Measurements from ENCODE around the gene TTC27.

The TTC27 gene

GRCh38 chr2:32702303-32703064, 74.6 kb downstream of the TTC27 start:
- no peak for DNase-seq (ENCODE audit: low spot score)
- H2BK5ac ChIP-seq (ENCODE audit: low read length): no peak overlapping the region
- H3K27me3 ChIP-seq (ENCODE audit: control insufficient read depth in 3 of 3, insufficient read depth in 3 of 3, low read depth in 1 of 3, low read length in 3 of 3): no peaks in the 10 kb centered on the region
- no peak overlapping the region for H2BK120ac ChIP-seq (ENCODE audit: low read depth, low read length)
- H3K4me1 ChIP-seq (ENCODE audit: control insufficient read depth in 2 of 2, insufficient read depth in 1 of 2, low read depth in 1 of 2, low read length in 2 of 2): peaks cover 4 to 9% of the 10 kb centered on the region in 2 donors
- peaks cover 2% of the 10 kb centered on the region in 2 donors for H3K9me3 ChIP-seq (replicated peaks in 1 of 2; ENCODE audit: control insufficient read depth in 2 of 2, insufficient read depth in 1 of 2, low read depth in 1 of 2, low read length in 2 of 2)
- H3K23ac ChIP-seq (ENCODE audit: low read depth, low read length, poor library complexity): no peak overlapping the region
- H3K4me3 ChIP-seq (ENCODE audit: low read length in 2 of 2): no peak overlapping the region
- no peak overlapping the region for H3K27ac ChIP-seq (replicated peaks; ENCODE audit: low read length)
- H3K4ac ChIP-seq (ENCODE audit: low read length): no peak overlapping the region
- no peaks in the 10 kb centered on the region for H3K79me1 ChIP-seq (ENCODE audit: low read depth, low read length)
- H2AK5ac ChIP-seq (ENCODE audit: low read depth, low read length): no peak overlapping the region
- H3K14ac ChIP-seq (ENCODE audit: low read length): no peak overlapping the region
- H4K8ac ChIP-seq (ENCODE audit: low read depth, low read length): no peak overlapping the region
- no peak overlapping the region for H3K18ac ChIP-seq (ENCODE audit: low read length)
- no peak overlapping the region for H2BK15ac ChIP-seq (ENCODE audit: low read length)
- no peak overlapping the region for H4K91ac ChIP-seq (ENCODE audit: low read depth, low read length, poor library complexity)
- peaks cover 0 to 2% of the 10 kb centered on the region in 2 donors for H3K36me3 ChIP-seq (replicated peaks in 1 of 2; ENCODE audit: control insufficient read depth in 2 of 2, insufficient read depth in 2 of 2, low read length in 2 of 2)
- no CpG with 5 or more reads among the region's 5 CpGs for WGBS, 2 donors (ENCODE audit: extremely low coverage in 2 of 2, insufficient read length in 2 of 2, insufficient replicate concordance in 1 of 2)
- H2AFZ ChIP-seq (ENCODE audit: low read length): no peak overlapping the region
- H3K4me2 ChIP-seq (ENCODE audit: insufficient read depth, low read length, poor library complexity, severe bottlenecking): no peak overlapping the region
- no peak overlapping the region for H3K9ac ChIP-seq (ENCODE audit: low read depth, low read length, poor library complexity)
- no peak overlapping the region for H2BK12ac ChIP-seq (ENCODE audit: low read length)

DNA sequence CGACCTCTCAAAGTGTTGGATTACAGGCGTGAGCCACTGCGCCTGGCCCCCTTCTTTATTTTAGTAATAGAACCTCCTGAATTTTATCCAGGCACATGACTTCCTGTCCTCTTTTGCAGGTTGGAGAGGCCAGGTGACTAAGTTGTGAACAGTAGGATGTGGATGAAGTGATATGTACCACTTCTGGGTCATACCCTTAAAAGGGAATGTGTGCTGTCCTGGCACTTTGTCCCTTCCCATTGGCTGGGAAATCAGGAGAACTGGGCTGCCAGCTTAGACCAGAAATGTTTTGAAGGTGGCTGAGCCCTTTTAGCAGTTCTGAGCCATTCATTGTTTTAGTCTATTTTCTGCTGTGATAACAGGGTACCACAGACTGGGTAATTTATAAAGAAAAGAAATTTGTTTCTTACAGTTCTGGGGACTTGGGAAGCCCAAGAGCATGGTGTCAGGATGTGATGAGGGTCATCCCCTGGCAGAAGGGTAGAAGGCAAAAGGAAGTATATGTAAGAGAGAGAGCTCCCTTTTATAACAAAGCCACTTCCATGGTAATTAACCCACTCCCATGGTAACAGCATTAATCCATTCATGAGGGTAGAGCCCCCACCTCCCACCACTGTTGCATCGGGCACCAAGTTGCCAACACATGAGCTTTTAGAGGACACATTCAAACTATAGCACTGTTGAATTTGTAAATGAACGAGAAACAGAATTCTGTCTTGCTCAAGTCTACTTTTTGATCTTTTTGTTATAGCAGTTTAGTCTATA, 79.1 kb downstream of the TTC27 start:
- WGBS, 2 donors (ENCODE audit: extremely low coverage in 2 of 2, insufficient read length in 2 of 2, insufficient replicate concordance in 1 of 2): no CpG with 5 or more reads among the region's 5 CpGs
- peaks cover 0 to 2% of the 10 kb centered on the region in 2 donors for H3K36me3 ChIP-seq (replicated peaks in 1 of 2; ENCODE audit: control insufficient read depth in 2 of 2, insufficient read depth in 2 of 2, low read length in 2 of 2)
- peaks cover 2% of the 10 kb centered on the region in 2 donors for H3K9me3 ChIP-seq (replicated peaks in 1 of 2; ENCODE audit: control insufficient read depth in 2 of 2, insufficient read depth in 1 of 2, low read depth in 1 of 2, low read length in 2 of 2)
- H2BK12ac ChIP-seq (ENCODE audit: low read length): no peak overlapping the region
- no peaks in the 10 kb centered on the region for H3K27me3 ChIP-seq (ENCODE audit: control insufficient read depth in 3 of 3, insufficient read depth in 3 of 3, low read depth in 1 of 3, low read length in 3 of 3)
- no peak overlapping the region for H4K91ac ChIP-seq (ENCODE audit: low read depth, low read length, poor library complexity)
- no peak overlapping the region for H2BK15ac ChIP-seq (ENCODE audit: low read length)
- no peak overlapping the region for H4K8ac ChIP-seq (ENCODE audit: low read depth, low read length)
- H3K4ac ChIP-seq (ENCODE audit: low read length): no peak overlapping the region
- H2AFZ ChIP-seq (ENCODE audit: low read length): no peak overlapping the region
- H3K27ac ChIP-seq (replicated peaks; ENCODE audit: low read length): no peak overlapping the region
- H3K18ac ChIP-seq (ENCODE audit: low read length): no peak overlapping the region
- DNase-seq (ENCODE audit: low spot score): no peak
- H2AK5ac ChIP-seq (ENCODE audit: low read depth, low read length): no peak overlapping the region
- no peak overlapping the region for H3K4me2 ChIP-seq (ENCODE audit: insufficient read depth, low read length, poor library complexity, severe bottlenecking)
- no peak overlapping the region for H3K14ac ChIP-seq (ENCODE audit: low read length)
- H3K23ac ChIP-seq (ENCODE audit: low read depth, low read length, poor library complexity): no peak overlapping the region
- peaks cover 4 to 6% of the 10 kb centered on the region in 2 donors for H3K4me1 ChIP-seq (ENCODE audit: control insufficient read depth in 2 of 2, insufficient read depth in 1 of 2, low read depth in 1 of 2, low read length in 2 of 2)
- H3K79me1 ChIP-seq (ENCODE audit: low read depth, low read length): no peaks in the 10 kb centered on the region
- no peak overlapping the region for H2BK120ac ChIP-seq (ENCODE audit: low read depth, low read length)
- no peak overlapping the region for H3K4me3 ChIP-seq (ENCODE audit: low read length in 2 of 2)
- H3K9ac ChIP-seq (ENCODE audit: low read depth, low read length, poor library complexity): no peak overlapping the region
- H2BK5ac ChIP-seq (ENCODE audit: low read length): no peak overlapping the region

DNA sequence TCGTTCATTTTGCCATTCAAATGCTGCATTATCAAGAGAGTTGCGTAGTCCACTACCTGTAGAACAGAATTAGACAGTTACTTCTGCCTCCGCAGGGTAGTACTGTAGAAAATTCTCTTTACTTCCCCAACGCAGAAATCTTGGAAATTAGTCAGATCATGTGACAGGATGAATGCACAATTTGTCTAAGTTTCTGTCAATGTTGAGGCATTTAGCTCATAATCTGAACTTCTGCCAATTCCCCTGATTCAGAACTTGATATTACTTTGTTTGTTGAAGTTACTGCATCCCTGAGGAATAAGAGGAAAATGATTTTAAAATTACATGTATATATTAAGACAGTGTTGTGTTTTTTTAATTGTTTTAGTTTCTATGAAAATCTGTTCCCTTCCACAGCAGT, 83.4 kb downstream of the TTC27 start:
- H3K14ac ChIP-seq (ENCODE audit: low read length): no peak overlapping the region
- no peak overlapping the region for H2AFZ ChIP-seq (ENCODE audit: low read length)
- H3K9me3 ChIP-seq (replicated peaks in 1 of 2; ENCODE audit: control insufficient read depth in 2 of 2, insufficient read depth in 1 of 2, low read depth in 1 of 2, low read length in 2 of 2): no peaks in the 10 kb centered on the region
- H3K27me3 ChIP-seq (ENCODE audit: control insufficient read depth in 3 of 3, insufficient read depth in 3 of 3, low read depth in 1 of 3, low read length in 3 of 3): no peaks in the 10 kb centered on the region
- no peak overlapping the region for H3K4me3 ChIP-seq (ENCODE audit: low read length in 2 of 2)
- no peak overlapping the region for H2BK12ac ChIP-seq (ENCODE audit: low read length)
- H2BK120ac ChIP-seq (ENCODE audit: low read depth, low read length): no peak overlapping the region
- no peak overlapping the region for H3K4ac ChIP-seq (ENCODE audit: low read length)
- no peaks in the 10 kb centered on the region for H3K36me3 ChIP-seq (replicated peaks in 1 of 2; ENCODE audit: control insufficient read depth in 2 of 2, insufficient read depth in 2 of 2, low read length in 2 of 2)
- no CpG with 5 or more reads among the region's 4 CpGs for whole genome bisulfite sequencing, 2 donors (ENCODE audit: extremely low coverage in 2 of 2, insufficient read length in 2 of 2, insufficient replicate concordance in 1 of 2)
- H4K91ac ChIP-seq (ENCODE audit: low read depth, low read length, poor library complexity): no peak overlapping the region
- H4K8ac ChIP-seq (ENCODE audit: low read depth, low read length): no peak overlapping the region
- peaks cover 4 to 6% of the 10 kb centered on the region in 2 donors for H3K4me1 ChIP-seq (ENCODE audit: control insufficient read depth in 2 of 2, insufficient read depth in 1 of 2, low read depth in 1 of 2, low read length in 2 of 2)
- H3K27ac ChIP-seq (replicated peaks; ENCODE audit: low read length): no peak overlapping the region
- H3K4me2 ChIP-seq (ENCODE audit: insufficient read depth, low read length, poor library complexity, severe bottlenecking): no peak overlapping the region
- no peak for DNase-seq (ENCODE audit: low spot score)
- H2BK5ac ChIP-seq (ENCODE audit: low read length): no peak overlapping the region
- H2AK5ac ChIP-seq (ENCODE audit: low read depth, low read length): no peak overlapping the region
- H3K9ac ChIP-seq (ENCODE audit: low read depth, low read length, poor library complexity): no peak overlapping the region
- no peak overlapping the region for H3K18ac ChIP-seq (ENCODE audit: low read length)
- no peak overlapping the region for H3K23ac ChIP-seq (ENCODE audit: low read depth, low read length, poor library complexity)
- no peaks in the 10 kb centered on the region for H3K79me1 ChIP-seq (ENCODE audit: low read depth, low read length)
- no peak overlapping the region for H2BK15ac ChIP-seq (ENCODE audit: low read length)

DNA sequence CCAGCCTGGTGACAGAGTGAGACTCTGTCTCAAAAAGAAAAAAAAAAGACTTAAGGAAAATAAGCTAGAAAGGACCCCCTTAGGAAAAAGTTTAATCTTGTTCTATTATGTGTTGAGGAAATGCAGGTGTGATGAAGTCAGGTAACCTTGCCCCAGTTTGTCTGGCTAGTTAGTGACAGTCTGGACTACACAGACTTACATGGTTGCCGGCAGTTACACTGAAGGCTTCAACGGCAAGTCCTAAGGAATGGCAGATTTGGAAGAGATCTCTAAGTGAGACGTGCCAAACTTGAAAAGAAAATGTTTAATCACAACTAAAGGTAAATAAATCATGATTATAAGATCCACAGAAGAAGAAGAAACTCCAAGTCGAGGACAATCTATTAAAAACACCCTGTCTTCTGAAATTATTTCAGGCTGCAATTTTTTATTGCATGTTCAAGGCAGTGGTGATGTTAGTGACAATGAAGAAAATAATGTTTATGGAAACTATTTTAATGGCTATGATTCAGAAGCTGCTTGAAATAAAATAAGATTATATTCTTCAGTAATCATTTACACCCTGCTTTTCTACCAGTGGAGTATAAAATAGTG, 84.2 kb downstream of the TTC27 start:
- Histone ChIP-seq H3K4me1 (ENCODE audit: control insufficient read depth in 2 of 2, insufficient read depth in 1 of 2, low read depth in 1 of 2, low read length in 2 of 2) (peaks cover 3% of the 10 kb centered on the region in 2 donors), H2AK5ac (ENCODE audit: low read depth, low read length) (no peak overlapping the region), H3K4me3 (ENCODE audit: low read length in 2 of 2) (no peak overlapping the region), H2BK120ac (ENCODE audit: low read depth, low read length) (no peak overlapping the region), H3K4ac (ENCODE audit: low read length) (no peak overlapping the region), H3K18ac (ENCODE audit: low read length) (no peak overlapping the region), H3K27me3 (ENCODE audit: control insufficient read depth in 3 of 3, insufficient read depth in 3 of 3, low read depth in 1 of 3, low read length in 3 of 3) (no peaks in the 10 kb centered on the region), H3K9me3 (replicated peaks in 1 of 2; ENCODE audit: control insufficient read depth in 2 of 2, insufficient read depth in 1 of 2, low read depth in 1 of 2, low read length in 2 of 2) (no peaks in the 10 kb centered on the region), H3K4me2 (ENCODE audit: insufficient read depth, low read length, poor library complexity, severe bottlenecking) (no peak overlapping the region), H3K9ac (ENCODE audit: low read depth, low read length, poor library complexity) (no peak overlapping the region), H2BK15ac (ENCODE audit: low read length) (no peak overlapping the region), H4K91ac (ENCODE audit: low read depth, low read length, poor library complexity) (no peak overlapping the region), H3K23ac (ENCODE audit: low read depth, low read length, poor library complexity) (no peak overlapping the region), H4K8ac (ENCODE audit: low read depth, low read length) (no peak overlapping the region), H3K14ac (ENCODE audit: low read length) (no peak overlapping the region), H3K36me3 (replicated peaks in 1 of 2; ENCODE audit: control insufficient read depth in 2 of 2, insufficient read depth in 2 of 2, low read length in 2 of 2) (no peaks in the 10 kb centered on the region), H2BK12ac (ENCODE audit: low read length) (no peak overlapping the region), H2BK5ac (ENCODE audit: low read length) (no peak overlapping the region), H2AFZ (ENCODE audit: low read length) (no peak overlapping the region), H3K27ac (replicated peaks; ENCODE audit: low read length) (no peak overlapping the region), H3K79me1 (ENCODE audit: low read depth, low read length) (no peaks in the 10 kb centered on the region)
- WGBS, 2 donors (ENCODE audit: extremely low coverage in 2 of 2, insufficient read length in 2 of 2, insufficient replicate concordance in 1 of 2): no CpG with 5 or more reads among the region's 4 CpGs
- DNase-seq (ENCODE audit: low spot score): no peak
